HepG2 (cell line): ENCODE data around the gene ST3GAL4. TPM values are rescaled to one million over a fixed set of nuclear protein-coding genes. Genes with fewer than 3 reads are reported as not detected.

Experiments
- ATAC-seq: fragments of 200-7000 bp; cut with Tn5 transposase; 3 replicates; pipeline ENCODE4 v1.9.1; 2020; ENCODE audit warnings: mild to moderate bottlenecking, moderate library complexity
- BruUV-seq: library from RNA; stranded (reverse); fragments of 400-500 nt; replicated peaks from 2 replicates; lab custom pipeline; 2021; lab: Mats Ljungman, UMichigan
- CTCF ChIA-PET: fragments of 300-600 bp; formaldehyde crosslinking; extraction: SDS; loops from one replicate; lab custom pipeline; 2021; ENCODE audit warnings: low total read pairs, inconsistent platforms, low intra/inter-chr PET ratio; lab: Yijun Ruan, JAX
- POLR2A ChIA-PET: fragments of 350-600 bp; sonication (Branson Sonifier 250); formaldehyde crosslinking; loops from one replicate; lab custom pipeline; 2020; ENCODE audit warnings: antibody characterized with exemption, inconsistent platforms; lab: Yijun Ruan, JAX
- DNase-seq: peaks from one replicate; pipeline ENCODE4 v3.0.0-alpha.2; 2015; ENCODE audit warnings: low spot score
- FAIRE-seq: peaks from 3 replicates; lab custom pipeline; 2011; peaks lifted over from hg19 to GRCh38; lab: Jason Lieb, UNC
- H2AFZ ChIP-seq: one replicate; pipeline ENCODE4 v1.6.1; 2011; ENCODE audit warnings: low read length, inconsistent platforms
- H3K27ac ChIP-seq: fragments of 300-600 bp; 3 replicates; pipeline ENCODE4 v1.8.0; 2011; ENCODE audit warnings: mixed run types, mild to moderate bottlenecking, mixed read lengths, low read length, inconsistent platforms; ENCODE audit not compliant: insufficient read depth; ENCODE audit errors: extremely low read length
- H3K27me3 ChIP-seq, 2 experiments: fragments of 200-600 bp in 1 of 2; 2 replicates in 1 of 2; 3 replicates in 1 of 2; pipeline versions ENCODE4 v1.6.0 to v1.8.0; 2011; ENCODE audit warnings: low read length in 2 of 2, mild to moderate bottlenecking in 2 of 2, moderate library complexity in 2 of 2, inconsistent platforms in 1 of 2; ENCODE audit not compliant: insufficient read depth in 2 of 2, control insufficient read depth in 1 of 2
- H3K36me3 ChIP-seq, 2 experiments: fragments of 200-600 bp in 1 of 2; replicated peaks in 1 of 2; 2 replicates in 1 of 2; 3 replicates in 1 of 2; pipeline versions ENCODE4 v1.5.1 to v1.8.0; 2011; ENCODE audit warnings: low read length in 2 of 2, inconsistent platforms in 1 of 2; ENCODE audit not compliant: insufficient read depth in 2 of 2, control insufficient read depth in 1 of 2
- H3K4me1 ChIP-seq: 2 replicates; pipeline ENCODE4 v1.5.1; 2012; ENCODE audit warnings: low read length, inconsistent platforms; ENCODE audit not compliant: insufficient read depth
- H3K4me2 ChIP-seq: 2 replicates; pipeline ENCODE4 v1.6.0; 2011; ENCODE audit warnings: low read depth, low read length, inconsistent platforms
- H3K4me3 ChIP-seq, 3 experiments: fragments of 200-600 bp in 1 of 3; sonication (generic), shearing (Covaris generic) in 1 of 3; replicated peaks in 1 of 3; 2 replicates each; pipeline ENCODE4 v1.5.1; 2011 to 2016; ENCODE audit warnings: low read length in 3 of 3, inconsistent platforms in 2 of 3, low read depth in 2 of 3, mild to moderate bottlenecking in 2 of 3, control low read depth in 1 of 3, mixed read lengths in 1 of 3; ENCODE audit not compliant: insufficient read depth in 1 of 3
- H3K79me2 ChIP-seq: one replicate; pipeline ENCODE4 v1.6.1; 2011; ENCODE audit warnings: low read length, inconsistent platforms; ENCODE audit not compliant: insufficient read depth
- H3K9ac ChIP-seq: 2 replicates; pipeline ENCODE4 v1.6.0; 2011; ENCODE audit warnings: mild to moderate bottlenecking, low read depth, low read length, inconsistent platforms; ENCODE audit not compliant: insufficient read depth
- H3K9me3 ChIP-seq: 2 replicates; pipeline ENCODE4 v1.5.1; 2012; ENCODE audit warnings: mild to moderate bottlenecking, low read length
- H4K20me1 ChIP-seq: 2 replicates; pipeline ENCODE4 v1.6.0; 2011; ENCODE audit warnings: inconsistent platforms, mild to moderate bottlenecking, low read length, moderate library complexity; ENCODE audit not compliant: insufficient read depth
- AGO2 ChIP-seq: fragments of 200-400 bp; formaldehyde crosslinking; optimal IDR thresholded peaks from 2 replicates; pipeline ENCODE3; 2017; ENCODE audit warnings: mild to moderate bottlenecking, low read depth, low read length, moderate library complexity
- BCL3 ChIP-seq: sonication (generic); formaldehyde crosslinking; IDR thresholded peaks from 2 replicates; pipeline ENCODE4 v1.5.1; 2020; ENCODE audit warnings: mild to moderate bottlenecking, missing genetic modification reagents, moderate library complexity
- DZIP1 ChIP-seq: sonication (generic); formaldehyde crosslinking; IDR thresholded peaks from 2 replicates; pipeline ENCODE4 v1.5.0; 2020; ENCODE audit warnings: mild to moderate bottlenecking, missing genetic modification reagents
- KIAA2018 ChIP-seq: sonication (generic); formaldehyde crosslinking; IDR thresholded peaks from 2 replicates; pipeline ENCODE4 v1.5.0; 2020; ENCODE audit warnings: mild to moderate bottlenecking, missing genetic modification reagents, borderline replicate concordance
- SAP130 ChIP-seq: IDR thresholded peaks from 2 replicates; pipeline ENCODE4 v1.6.1; 2016; ENCODE audit warnings: low read depth
- TGIF2 ChIP-seq: IDR thresholded peaks from 2 replicates; pipeline ENCODE4 v1.6.1; 2016; ENCODE audit warnings: control low read depth, missing compliant biosample characterization
- ZGPAT ChIP-seq: IDR thresholded peaks from 2 replicates; pipeline ENCODE4 v1.6.1; 2016; ENCODE audit warnings: mild to moderate bottlenecking
- ZNF780A ChIP-seq: sonication (generic); formaldehyde crosslinking; IDR thresholded peaks from 2 replicates; pipeline ENCODE4 v1.8.0; 2022; ENCODE audit warnings: mild to moderate bottlenecking, missing genetic modification reagents, moderate library complexity
- WGBS: methylation state at CpG from one replicate; pipeline ENCODE4 v1.1.6; 2017; ENCODE audit warnings: low lambda C conversion rate; 5-methylcytosine and 5-hydroxymethylcytosine counted together
- in situ Hi-C: cut with HindIII; loops from 2 replicates; pipeline ENCODE4 v1.10.0; 2017; ENCODE audit warnings: low pct_unique_long_range_greater_than_20kb; ENCODE audit not compliant: extremely low pct_ligation_motif_present
- intact Hi-C: fragments of 100-400 bp; cut with micrococcal nuclease; formaldehyde crosslinking; loops from one replicate; pipeline ENCODE4 v1.10.0; 2022; ENCODE audit not compliant: unreplicated experiment
- polyA plus RNA-seq, 8 experiments: library from polyadenylated mRNA; depleted of rRNA in 3 of 8; stranded (reverse) in 7 of 8; unstranded in 1 of 8; fragments of >200 nt; fragmentation: Illumina TruSeq in 4 of 8; extraction: Trizol in 4 of 8; gene quantifications; 2 replicates each; pipeline versions ENCODE4 v1.2.1 to v1.2.3, GENCODE V29; 2011 to 2016; ENCODE audit warnings: low read depth in 4 of 8, missing spikeins in 1 of 8, mixed read lengths in 1 of 8; ENCODE audit not compliant: insufficient read depth in 1 of 8
- total RNA-seq, 5 experiments: library from RNA; depleted of rRNA; stranded (reverse); fragments of >200 nt; fragmentation: Illumina TruSeq; extraction: Trizol; gene quantifications; 2 replicates each; pipeline ENCODE4 v1.2.3, GENCODE V29; 2016; ENCODE audit warnings: low read depth in 1 of 5

Gene ST3GAL4
- total and polyA plus RNA-seq, 2 of the 13 experiments (the other 11 are each of a cell fraction or from before 2014, with no cell fraction given), result 9.1 to 13.3 TPM

GRCh38 chr11:126350836-126351235, 4.7 kb upstream of the ST3GAL4 start (continued):
- no peak for TF ChIP-seq KIAA2018 (CRISPR knock-in tag)

GRCh38 chr11:126352163-126352562, 3.3 kb upstream of the ST3GAL4 start:
- Histone ChIP-seq H3K9ac (no peak overlapping the region), H2AFZ (no peak overlapping the region), H3K27me3 (no peaks in the 10 kb centered on the region; a peak in 1 of 5 replicates), H4K20me1 (no peaks in the 10 kb centered on the region), H3K27ac (no peak overlapping the region), H3K36me3 (no peaks in the 10 kb centered on the region), H3K4me2 (no peak overlapping the region), H3K4me1 (peaks cover 33% of the 10 kb centered on the region), H3K4me3 (no peak overlapping the region), H3K79me2 (peaks cover 14% of the 10 kb centered on the region), H3K9me3 (no peaks in the 10 kb centered on the region)
- ATAC-seq (no peak), DNase-seq (no peak), FAIRE-seq (no peak)
- WGBS, result 92% methylated on average over 3 of the region's 3 CpGs
- CTCF ChIA-PET, result no interaction called here
- POLR2A ChIA-PET, result no interaction called here
- in situ Hi-C loops, result no loop called here
- no TSS peak for BruUV-seq
- intact Hi-C loops, result no loop called here
- TF ChIP-seq ZGPAT (CRISPR knock-in tag) (no peak), ZNF780A (no peak), BCL3 (CRISPR knock-in tag) (no peak), DZIP1 (no peak), SAP130 (CRISPR knock-in tag) (no peak), AGO2 (no peak), TGIF2 (CRISPR knock-in tag) (no peak)
